Measurements from ENCODE around the gene RCOR2. TPM values are rescaled to one million over a fixed set of nuclear protein-coding genes. Genes with fewer than 3 reads are reported as not detected.

RCOR2 gene
- total and polyA plus RNA-seq, 2 experiments from 2014 or later = 5.5 to 66.9 TPM

DNA sequence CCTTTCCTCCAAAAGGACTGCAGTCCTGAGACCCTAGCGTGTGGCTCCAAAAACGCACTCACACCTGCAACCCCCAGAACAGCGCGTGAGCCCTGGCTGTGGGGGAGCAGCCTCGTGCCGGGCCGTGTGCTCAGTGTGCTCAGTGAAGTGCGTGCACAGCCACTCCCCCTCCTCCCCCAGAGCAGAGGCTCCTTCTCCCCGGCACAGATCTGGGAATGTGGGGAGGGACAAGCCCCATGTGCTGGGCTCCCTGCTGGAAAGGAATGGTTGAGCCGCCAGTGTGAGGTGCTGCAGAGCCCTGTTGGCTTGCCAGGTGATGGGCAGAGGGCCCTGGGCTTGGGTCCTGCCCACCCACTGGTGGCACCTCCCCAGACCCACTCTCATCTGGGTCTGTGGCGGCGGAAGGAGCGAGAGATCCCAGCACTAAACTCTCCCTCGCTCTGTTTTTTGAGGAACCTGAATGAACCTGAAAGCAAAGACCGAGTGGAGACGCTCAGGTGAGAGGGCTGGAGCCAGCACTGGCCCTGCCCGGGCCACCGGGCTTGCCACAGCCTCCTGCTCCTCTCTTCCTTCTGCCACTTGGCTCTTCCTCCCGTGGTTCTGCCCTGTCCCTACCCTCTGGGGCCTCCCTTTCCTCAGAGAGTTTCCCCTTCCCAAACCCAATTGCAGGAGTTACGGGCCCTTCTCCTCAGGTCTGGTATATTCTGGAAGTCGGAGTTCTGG lies 9.0 kb downstream of the RCOR2 start:
- Histone ChIP-seq H3K27ac (ENCODE audit: low read depth) (peak overlapping the region; percentile 79), H3K9me2 (ENCODE audit: insufficient read depth) (no peaks in the 10 kb centered on the region), H3K27me3 (ENCODE audit: insufficient read depth) (no peaks in the 10 kb centered on the region), H2AFZ (no peak overlapping the region), H3F3A (replicated peaks; ENCODE audit: low read depth) (peaks cover 30% of the 10 kb centered on the region), H3K36me3 (ENCODE audit: insufficient read depth) (no peaks in the 10 kb centered on the region; the same call in 1 of the 2 replicates), H4K20me1 (replicated peaks; ENCODE audit: insufficient read depth) (peaks cover 7% of the 10 kb centered on the region; the same call in 1 of the 2 replicates), H3K79me2 (replicated peaks; ENCODE audit: insufficient read depth) (no peaks in the 10 kb centered on the region), H3K4me2 (peak overlapping the region; percentile 26; the same call in 1 of the 2 replicates), H3K4me1 (ENCODE audit: insufficient read depth) (peaks cover 56% of the 10 kb centered on the region), H3K4me3 (no peak overlapping the region)
- H3K27ac Mint-ChIP-seq = peak overlapping the region; percentile 70
- peaks cover 42% of the 10 kb centered on the region for H3K36me3 Mint-ChIP-seq (ENCODE audit: low read depth)
- peaks cover 26% of the 10 kb centered on the region for H3K27me3 Mint-ChIP-seq (ENCODE audit: insufficient read depth, low read depth, poor library complexity)
- no peaks in the 10 kb centered on the region; the same call in 2 of the 3 replicates for H3K9me3 Mint-ChIP-seq
- no peak overlapping the region for H3K4me3 Mint-ChIP-seq
- DNase-seq (ENCODE audit: low spot score) = peak; percentile 78
- peaks cover 68% of the 10 kb centered on the region for H3K4me1 Mint-ChIP-seq
- TF ChIP-seq, protein P1, sequence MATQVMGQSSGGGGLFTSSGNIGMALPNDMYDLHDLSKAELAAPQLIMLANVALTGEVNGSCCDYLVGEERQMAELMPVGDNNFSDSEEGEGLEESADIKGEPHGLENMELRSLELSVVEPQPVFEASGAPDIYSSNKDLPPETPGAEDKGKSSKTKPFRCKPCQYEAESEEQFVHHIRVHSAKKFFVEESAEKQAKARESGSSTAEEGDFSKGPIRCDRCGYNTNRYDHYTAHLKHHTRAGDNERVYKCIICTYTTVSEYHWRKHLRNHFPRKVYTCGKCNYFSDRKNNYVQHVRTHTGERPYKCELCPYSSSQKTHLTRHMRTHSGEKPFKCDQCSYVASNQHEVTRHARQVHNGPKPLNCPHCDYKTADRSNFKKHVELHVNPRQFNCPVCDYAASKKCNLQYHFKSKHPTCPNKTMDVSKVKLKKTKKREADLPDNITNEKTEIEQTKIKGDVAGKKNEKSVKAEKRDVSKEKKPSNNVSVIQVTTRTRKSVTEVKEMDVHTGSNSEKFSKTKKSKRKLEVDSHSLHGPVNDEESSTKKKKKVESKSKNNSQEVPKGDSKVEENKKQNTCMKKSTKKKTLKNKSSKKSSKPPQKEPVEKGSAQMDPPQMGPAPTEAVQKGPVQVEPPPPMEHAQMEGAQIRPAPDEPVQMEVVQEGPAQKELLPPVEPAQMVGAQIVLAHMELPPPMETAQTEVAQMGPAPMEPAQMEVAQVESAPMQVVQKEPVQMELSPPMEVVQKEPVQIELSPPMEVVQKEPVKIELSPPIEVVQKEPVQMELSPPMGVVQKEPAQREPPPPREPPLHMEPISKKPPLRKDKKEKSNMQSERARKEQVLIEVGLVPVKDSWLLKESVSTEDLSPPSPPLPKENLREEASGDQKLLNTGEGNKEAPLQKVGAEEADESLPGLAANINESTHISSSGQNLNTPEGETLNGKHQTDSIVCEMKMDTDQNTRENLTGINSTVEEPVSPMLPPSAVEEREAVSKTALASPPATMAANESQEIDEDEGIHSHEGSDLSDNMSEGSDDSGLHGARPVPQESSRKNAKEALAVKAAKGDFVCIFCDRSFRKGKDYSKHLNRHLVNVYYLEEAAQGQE (IDR thresholded peaks at IDR 0.05; ENCODE audit: unreplicated experiment) = no peak
- TF ChIP-seq, protein P2, sequence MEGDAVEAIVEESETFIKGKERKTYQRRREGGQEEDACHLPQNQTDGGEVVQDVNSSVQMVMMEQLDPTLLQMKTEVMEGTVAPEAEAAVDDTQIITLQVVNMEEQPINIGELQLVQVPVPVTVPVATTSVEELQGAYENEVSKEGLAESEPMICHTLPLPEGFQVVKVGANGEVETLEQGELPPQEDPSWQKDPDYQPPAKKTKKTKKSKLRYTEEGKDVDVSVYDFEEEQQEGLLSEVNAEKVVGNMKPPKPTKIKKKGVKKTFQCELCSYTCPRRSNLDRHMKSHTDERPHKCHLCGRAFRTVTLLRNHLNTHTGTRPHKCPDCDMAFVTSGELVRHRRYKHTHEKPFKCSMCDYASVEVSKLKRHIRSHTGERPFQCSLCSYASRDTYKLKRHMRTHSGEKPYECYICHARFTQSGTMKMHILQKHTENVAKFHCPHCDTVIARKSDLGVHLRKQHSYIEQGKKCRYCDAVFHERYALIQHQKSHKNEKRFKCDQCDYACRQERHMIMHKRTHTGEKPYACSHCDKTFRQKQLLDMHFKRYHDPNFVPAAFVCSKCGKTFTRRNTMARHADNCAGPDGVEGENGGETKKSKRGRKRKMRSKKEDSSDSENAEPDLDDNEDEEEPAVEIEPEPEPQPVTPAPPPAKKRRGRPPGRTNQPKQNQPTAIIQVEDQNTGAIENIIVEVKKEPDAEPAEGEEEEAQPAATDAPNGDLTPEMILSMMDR (conservative IDR thresholded peaks at IDR 0.05; ENCODE audit: low read depth in 2 of 2) = peak in 1 of 2 experiments; percentile 69
- peak; percentile 45 for ATAC-seq

DNA sequence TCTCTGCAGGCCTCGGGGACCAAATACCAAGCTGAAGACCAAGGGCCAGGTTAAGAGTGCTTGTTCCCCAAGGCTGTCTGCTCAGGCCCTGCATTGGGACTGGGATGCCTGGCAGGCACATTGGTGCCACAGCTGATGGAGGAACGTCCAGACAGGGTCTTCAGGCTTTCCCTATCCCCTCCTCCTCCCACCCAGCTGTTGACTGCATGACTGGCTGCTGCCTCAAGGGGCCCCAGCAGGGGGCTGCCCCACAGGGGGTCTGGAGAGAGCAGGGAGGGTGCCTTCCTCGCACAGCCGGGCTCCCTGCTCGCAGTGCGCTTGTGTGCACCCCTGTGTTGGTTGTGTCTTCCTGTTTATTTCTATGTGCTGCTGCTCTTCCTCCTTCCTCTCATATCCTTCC lies 9.9 kb downstream of the RCOR2 start:
- Histone ChIP-seq H3K4me3 (no peak overlapping the region), H3K27me3 (ENCODE audit: insufficient read depth) (no peaks in the 10 kb centered on the region), H3K27ac (ENCODE audit: low read depth) (0 out of 2 replicates have a peak overlapping the region, but pooled peaks have one; percentile 78), H3K4me1 (ENCODE audit: insufficient read depth) (peaks cover 56% of the 10 kb centered on the region), H3F3A (replicated peaks; ENCODE audit: low read depth) (peaks cover 23% of the 10 kb centered on the region), H3K36me3 (ENCODE audit: insufficient read depth) (no peaks in the 10 kb centered on the region; the same call in 1 of the 2 replicates), H3K4me2 (peak overlapping the region; percentile 32; the same call in 1 of the 2 replicates), H2AFZ (no peak overlapping the region), H3K9me2 (ENCODE audit: insufficient read depth) (no peaks in the 10 kb centered on the region), H4K20me1 (replicated peaks; ENCODE audit: insufficient read depth) (peaks cover 7% of the 10 kb centered on the region; the same call in 1 of the 2 replicates), H3K79me2 (replicated peaks; ENCODE audit: insufficient read depth) (no peaks in the 10 kb centered on the region)
- Mint-ChIP-seq H3K36me3 (ENCODE audit: low read depth) (peaks cover 40% of the 10 kb centered on the region), H3K4me1 (peaks cover 59% of the 10 kb centered on the region), H3K27me3 (ENCODE audit: insufficient read depth, low read depth, poor library complexity) (peaks cover 21% of the 10 kb centered on the region), H3K27ac (peak overlapping the region; percentile 70; the same call in 1 of the 2 replicates), H3K4me3 (no peak overlapping the region; the same call in 2 of the 3 replicates), H3K9me3 (no peaks in the 10 kb centered on the region; the same call in 2 of the 3 replicates)
- TF ChIP-seq CREB1 (CRISPR knock-in tag; IDR thresholded peaks at IDR 0.05; ENCODE audit: low read depth) = no peak
- TF ChIP-seq STAT1 (IDR thresholded peaks at IDR 0.05; ENCODE audit: unreplicated experiment) = no peak
- ATAC-seq = no peak
- DNase-seq (ENCODE audit: low spot score) = no peak

Measured in GM23338 (cell line).